HCT116 (cell line): ENCODE results near the gene BAHCC1. TPM values are rescaled to one million over a fixed set of nuclear protein-coding genes. Genes with fewer than 3 reads are reported as not detected.

ENCODE experiments used
- ATAC-seq: fragments of 200-7000 bp; cut with Tn5 transposase; 2 replicates; pipeline ENCODE4 v1.9.1; 2020; ENCODE audit warnings: mild to moderate bottlenecking, moderate library complexity
- BruUV-seq: library from RNA; stranded (reverse); fragments of 400-500 nt; replicated peaks from 2 replicates; lab custom pipeline; 2021; lab: Mats Ljungman, UMichigan
- CTCF ChIA-PET: fragments of 300-600 bp; sonication (Branson Sonifier 250); formaldehyde crosslinking; loops from one replicate; lab custom pipeline; 2021; ENCODE audit warnings: antibody characterized with exemption; lab: Charles Lee
- POLR2A ChIA-PET: fragments of 300-600, 350-600 bp; sonication (Branson Sonifier 250); formaldehyde crosslinking; loops from one replicate; lab custom pipeline; 2021; ENCODE audit warnings: antibody characterized with exemption; lab: Charles Lee
- RAD21 ChIA-PET, 2 experiments: fragments of 300-600 bp; sonication (Branson Sonifier 250); formaldehyde crosslinking; loops; one replicate each; lab custom pipeline; 2023; ENCODE audit warnings: low total read pairs in 2 of 2; ENCODE audit not compliant: uncharacterized antibody in 2 of 2, unreplicated experiment in 2 of 2, low non-redundant PET in 1 of 2; lab: Charles Lee
- DNase-seq: peaks from one replicate; pipeline ENCODE4 v3.0.0-alpha.2; 2010; ENCODE audit warnings: low read depth, low spot score
- H2AFZ ChIP-seq: fragments of 200-600 bp; shearing (Covaris generic), sonication (generic); 2 replicates; pipeline ENCODE4 v1.6.1; 2017; ENCODE audit warnings: low read depth, mixed run types, mixed read lengths, antibody characterized with exemption, low read length; ENCODE audit not compliant: poor library complexity, severe bottlenecking
- H3K27ac ChIP-seq: 2 replicates; pipeline ENCODE4 v1.5.1; 2012; ENCODE audit warnings: low read depth, low read length
- H3K27me3 ChIP-seq: fragments of 200-600 bp; sonication (generic); 2 replicates; pipeline ENCODE4 v1.6.1; 2016; ENCODE audit warnings: mixed run types, low read length, mixed read lengths; ENCODE audit not compliant: insufficient read depth
- H3K36me3 ChIP-seq, 2 experiments: fragments of 200-500 bp in 1 of 2; fragments of 200-600 bp in 1 of 2; sonication (Bioruptor generic) in 1 of 2; sonication (generic) in 1 of 2; 2 replicates each; pipeline versions ENCODE4 v1.5.1 to v1.6.1; 2014 to 2016; ENCODE audit warnings: low read length in 2 of 2, inconsistent platforms in 1 of 2, mixed read lengths in 1 of 2, mixed run types in 1 of 2; ENCODE audit not compliant: insufficient read depth in 2 of 2, control insufficient read depth in 1 of 2
- H3K4me1 ChIP-seq, 2 experiments: fragments of 200-600 bp in 1 of 2; sonication (generic) in 1 of 2; 2 replicates each; pipeline versions ENCODE4 v1.5.1 to v1.6.1; 2012 to 2017; ENCODE audit warnings: low read length in 2 of 2, inconsistent platforms in 1 of 2, mild to moderate bottlenecking in 1 of 2, mixed read lengths in 1 of 2, mixed run types in 1 of 2, moderate library complexity in 1 of 2; ENCODE audit not compliant: insufficient read depth in 2 of 2, control insufficient read depth in 1 of 2
- H3K4me2 ChIP-seq: fragments of 200-600 bp; sonication (generic); 2 replicates; pipeline ENCODE4 v1.6.1; 2017; ENCODE audit warnings: mixed run types, low read length, mixed read lengths
- H3K4me3 ChIP-seq, 2 experiments: fragments of 200-600 bp in 1 of 2; sonication (generic) in 1 of 2; replicated peaks in 1 of 2; 2 replicates each; pipeline ENCODE4 v1.5.1; 2011 to 2016; ENCODE audit warnings: low read length in 2 of 2, control low read depth in 1 of 2, low read depth in 1 of 2, mild to moderate bottlenecking in 1 of 2, mixed read lengths in 1 of 2, mixed run types in 1 of 2
- H3K79me2 ChIP-seq: fragments of 200-600 bp; sonication (generic); 2 replicates; pipeline ENCODE4 v1.6.1; 2017; ENCODE audit warnings: mild to moderate bottlenecking, mixed run types, low read length, moderate library complexity, mixed read lengths; ENCODE audit not compliant: insufficient read depth
- H3K9ac ChIP-seq: fragments of 200-600 bp; sonication (generic); 2 replicates; pipeline ENCODE4 v1.6.1; 2016; ENCODE audit warnings: low read length, mixed read lengths
- H3K9me2 ChIP-seq: fragments of 200-600 bp; sonication (generic), shearing (Covaris generic); 2 replicates; pipeline ENCODE4 v1.6.1; 2017; ENCODE audit warnings: mixed run types, mild to moderate bottlenecking, moderate library complexity; ENCODE audit not compliant: insufficient read depth
- H3K9me3 ChIP-seq, 2 experiments: fragments of 200-500 bp in 1 of 2; fragments of 200-600 bp in 1 of 2; sonication (Bioruptor generic) in 1 of 2; sonication (generic) in 1 of 2; 2 replicates each; pipeline ENCODE4 v1.6.1; 2014 to 2017; ENCODE audit warnings: low read length in 2 of 2, mixed read lengths in 2 of 2, inconsistent platforms in 1 of 2, low read depth in 1 of 2, mild to moderate bottlenecking in 1 of 2, mixed run types in 1 of 2, moderate library complexity in 1 of 2; ENCODE audit not compliant: control insufficient read depth in 1 of 2, insufficient read depth in 1 of 2
- H4K20me1 ChIP-seq: fragments of 200-600 bp; sonication (generic), shearing (Covaris generic); 2 replicates; pipeline ENCODE4 v1.6.1; 2017; ENCODE audit warnings: mixed run types, mild to moderate bottlenecking, moderate library complexity; ENCODE audit not compliant: insufficient read depth
- CEBPB ChIP-seq: IDR thresholded peaks from 2 replicates; pipeline ENCODE4 v1.6.1; 2012; ENCODE audit warnings: low read depth
- CTCF ChIP-seq, 3 experiments: fragments of 200-600 bp in 1 of 3; sonication (generic) in 1 of 3; IDR thresholded peaks in 2 of 3; conservative IDR thresholded peaks in 1 of 3; 2 replicates each; pipeline ENCODE4 v1.5.1; 2012 to 2017; ENCODE audit warnings: low read depth in 2 of 3, low read length in 2 of 3, antibody characterized with exemption in 1 of 3, borderline replicate concordance in 1 of 3, control low read depth in 1 of 3, mild to moderate bottlenecking in 1 of 3, mixed read lengths in 1 of 3, mixed run types in 1 of 3, moderate library complexity in 1 of 3; ENCODE audit not compliant: insufficient read depth in 1 of 3
- ELF1 ChIP-seq: IDR thresholded peaks from 2 replicates; pipeline ENCODE4 v1.6.1; 2012; ENCODE audit warnings: low read depth, borderline replicate concordance
- EZH2 ChIP-seq: fragments of 200-600 bp; sonication (generic); IDR thresholded peaks from 2 replicates; pipeline ENCODE4 v1.6.1; 2017; ENCODE audit warnings: antibody characterized with exemption, mixed run types
- FOSL1 ChIP-seq: IDR thresholded peaks from 2 replicates; pipeline ENCODE4 v1.6.1; 2012; ENCODE audit warnings: low read depth
- POLR2A ChIP-seq: IDR thresholded peaks from 2 replicates; pipeline ENCODE4 v1.7.0; 2011; ENCODE audit warnings: borderline replicate concordance; ENCODE audit not compliant: insufficient read depth, insufficient read length; ENCODE audit errors: extremely low read depth
- POLR2AphosphoS5 ChIP-seq: IDR thresholded peaks from 2 replicates; pipeline ENCODE4 v1.6.1; 2011; ENCODE audit warnings: mild to moderate bottlenecking, low read depth, low read length, moderate library complexity
- REST ChIP-seq: IDR thresholded peaks from 2 replicates; pipeline ENCODE4 v1.6.1; 2012; ENCODE audit warnings: low read depth
- SIN3A ChIP-seq: IDR thresholded peaks from 2 replicates; pipeline ENCODE4 v1.6.1; 2012; ENCODE audit warnings: low read depth
- SP1 ChIP-seq: IDR thresholded peaks from 2 replicates; pipeline ENCODE4 v1.6.1; 2012; ENCODE audit warnings: low read depth
- TCF7L2 ChIP-seq: IDR thresholded peaks from 2 replicates; pipeline ENCODE4 v1.7.0; 2011; ENCODE audit warnings: borderline replicate concordance, inconsistent platforms; ENCODE audit not compliant: insufficient read depth, insufficient read length; ENCODE audit errors: extremely low read depth
- YY1 ChIP-seq: IDR thresholded peaks from 2 replicates; pipeline ENCODE4 v1.6.1; 2011; ENCODE audit warnings: low read length, low read depth, moderate library complexity, mild to moderate bottlenecking; ENCODE audit not compliant: insufficient replicate concordance; ENCODE audit errors: extremely low read depth
- ZBTB33 ChIP-seq: IDR thresholded peaks from 2 replicates; pipeline ENCODE4 v1.6.1; 2011; ENCODE audit warnings: mild to moderate bottlenecking, low read length, moderate library complexity; ENCODE audit not compliant: insufficient replicate concordance; ENCODE audit errors: extremely low read depth
- intact Hi-C: fragments of 100-400 bp; cut with micrococcal nuclease; formaldehyde crosslinking; loops from 2 replicates; pipeline ENCODE4 v1.10.0; 2022
- total RNA-seq: library from RNA; stranded (reverse); gene quantifications from one replicate; pipeline ENCODE4 v1.2.1, GENCODE V29; 2021; ENCODE audit not compliant: unreplicated experiment

Gene BAHCC1
- total RNA-seq, 1 experiment from 2014 or later, result 45.2 TPM

- BruUV-seq, result no TSS peak
- H2AFZ ChIP-seq, result no peak overlapping the region
- DNase-seq (no peak), ATAC-seq (no peak)
- ChIA-PET CTCF (no interaction called here), POLR2A (no interaction called here), RAD21 (interaction anchor here in 1 of 2 experiments (0.5 kb wide), 1 partner anchor 101 kb away, joined by 4 read pairs; no protein-coding TSS in a partner anchor)
- no peak overlapping the region for H3K27ac ChIP-seq
- no peaks in the 10 kb centered on the region for H3K36me3 ChIP-seq
- no peaks in the 10 kb centered on the region for H3K27me3 ChIP-seq
- no peak overlapping the region for H3K9ac ChIP-seq
- H3K4me1 ChIP-seq, result peaks cover 4 to 36% of the 10 kb centered on the region in 2 experiments
- H4K20me1 ChIP-seq, result no peaks in the 10 kb centered on the region
- H3K4me3 ChIP-seq, result no peak overlapping the region
- intact Hi-C loops, result no loop called here
- no peaks in the 10 kb centered on the region for H3K9me2 ChIP-seq
- H3K79me2 ChIP-seq, result no peaks in the 10 kb centered on the region
- H3K4me2 ChIP-seq, result no peak overlapping the region
- TF ChIP-seq ZBTB33 (no peak), EZH2 (no peak), YY1 (no peak), SIN3A (no peak)
- H3K9me3 ChIP-seq, result no peaks in the 10 kb centered on the region
Observed at GRCh38 chr17:81476635-81477034, 81.4 kb downstream of the BAHCC1 start.

GRCh38 chr17:81477173-81477572 lies 81.9 kb downstream of the BAHCC1 start:
- H3K27me3 ChIP-seq, result no peaks in the 10 kb centered on the region
- no peak overlapping the region for H3K9ac ChIP-seq
- no peaks in the 10 kb centered on the region for H3K36me3 ChIP-seq
- CTCF ChIA-PET, result no interaction called here
- H2AFZ ChIP-seq, result no peak overlapping the region
- POLR2A ChIA-PET, result no interaction called here
- peaks cover 4 to 30% of the 10 kb centered on the region in 2 experiments for H3K4me1 ChIP-seq
- ATAC-seq, result no peak
- BruUV-seq, result no TSS peak
- DNase-seq, result no peak
- RAD21 ChIA-PET, result interaction anchor here in 1 of 2 experiments (0.5 kb wide), 1 partner anchor 100 kb away, joined by 4 read pairs; no protein-coding TSS in a partner anchor
- no peaks in the 10 kb centered on the region for H4K20me1 ChIP-seq
- H3K9me2 ChIP-seq, result no peaks in the 10 kb centered on the region
- no peaks in the 10 kb centered on the region for H3K79me2 ChIP-seq
- H3K4me3 ChIP-seq, result no peak overlapping the region
- H3K27ac ChIP-seq, result no peak overlapping the region
- H3K9me3 ChIP-seq, result no peaks in the 10 kb centered on the region
- H3K4me2 ChIP-seq, result no peak overlapping the region
- intact Hi-C loops, result no loop called here
- TF ChIP-seq POLR2A (no peak), REST (no peak), SP1 (no peak), ELF1 (no peak), POLR2AphosphoS5 (no peak), FOSL1 (no peak), TCF7L2 (no peak), CEBPB (no peak), CTCF (IDR thresholded peaks at IDR 0.05 in 2 of 3, conservative IDR thresholded peaks at IDR 0.05 in 1 of 3; ENCODE audit: borderline replicate concordance in 1 of 3, insufficient read depth in 1 of 3, low read depth in 2 of 3, low read length in 2 of 3) (no peak)
